Endothelial cell of umbilical vein (primary cell): ENCODE results near the gene GTF3C4. TPM values are rescaled to one million over a fixed set of nuclear protein-coding genes. Genes with fewer than 3 reads are reported as not detected.

Source experiments
- BruUV-seq: library from RNA; stranded (reverse); fragments of 400-500 nt; replicated peaks from 2 replicates; lab custom pipeline; 2021; lab: Mats Ljungman, UMichigan
- CTCF ChIA-PET: fragments of 300-600, 350-600 bp; sonication (Branson Sonifier 250); formaldehyde crosslinking; loops from one replicate; lab custom pipeline; 2021; ENCODE audit warnings: antibody characterized with exemption, inconsistent platforms; lab: Charles Lee
- POLR2A ChIA-PET: fragments of 300-600, 350-600 bp; sonication (Branson Sonifier 250); formaldehyde crosslinking; loops from one replicate; lab custom pipeline; 2021; ENCODE audit warnings: antibody characterized with exemption, inconsistent platforms; lab: Charles Lee
- DNase-seq: peaks from one replicate; pipeline ENCODE4 v3.0.0-alpha.2; 2011; ENCODE audit warnings: low read depth, low spot score
- FAIRE-seq: peaks from 2 replicates; lab custom pipeline; 2011; peaks lifted over from hg19 to GRCh38; lab: Jason Lieb, UNC
- H2AFZ ChIP-seq: 2 replicates; pipeline ENCODE4 v1.6.0; 2012; ENCODE audit warnings: low read depth, low read length, control low read depth, inconsistent platforms
- H3K27ac ChIP-seq: 2 replicates; pipeline ENCODE4 v1.5.1; 2011; ENCODE audit warnings: low read depth, mild to moderate bottlenecking, control low read depth, low read length, moderate library complexity; ENCODE audit not compliant: insufficient read depth
- H3K27me3 ChIP-seq, 2 experiments: 2 replicates each; pipeline versions ENCODE4 v1.6.0 to v1.6.1; 2011; ENCODE audit warnings: low read length in 2 of 2, mixed read lengths in 1 of 2; ENCODE audit not compliant: control insufficient read depth in 2 of 2, insufficient read depth in 2 of 2
- H3K36me3 ChIP-seq, 2 experiments: 2 replicates in 1 of 2; 3 replicates in 1 of 2; pipeline ENCODE4 v1.5.1; 2011; ENCODE audit warnings: low read length in 2 of 2, mild to moderate bottlenecking in 1 of 2, moderate library complexity in 1 of 2; ENCODE audit not compliant: control insufficient read depth in 2 of 2, insufficient read depth in 2 of 2; ENCODE audit errors: extremely low read depth in 1 of 2
- H3K4me1 ChIP-seq: 3 replicates; pipeline ENCODE4 v1.5.1; 2011; ENCODE audit warnings: mild to moderate bottlenecking, low read length; ENCODE audit not compliant: control insufficient read depth, insufficient read depth; ENCODE audit errors: extremely low read depth
- H3K4me2 ChIP-seq: 2 replicates; pipeline ENCODE4 v1.6.1; 2011; ENCODE audit warnings: low read length, control low read depth, mixed read lengths; ENCODE audit not compliant: insufficient read depth
- H3K4me3 ChIP-seq, 3 experiments: fragments of 200-600 bp in 1 of 3; sonication (generic), shearing (Covaris generic) in 1 of 3; replicated peaks in 1 of 3; 2 replicates each; pipeline ENCODE4 v1.5.1; 2011 to 2016; ENCODE audit warnings: control low read depth in 3 of 3, low read length in 3 of 3, mild to moderate bottlenecking in 2 of 3, inconsistent platforms in 1 of 3, low read depth in 1 of 3, moderate library complexity in 1 of 3; ENCODE audit not compliant: insufficient read depth in 1 of 3
- H3K79me2 ChIP-seq: 2 replicates; pipeline ENCODE4 v1.6.0; 2012; ENCODE audit warnings: low read length, inconsistent platforms; ENCODE audit not compliant: control insufficient read depth, insufficient read depth
- H3K9ac ChIP-seq: replicated peaks from 2 replicates; pipeline ENCODE3; 2011; ENCODE audit warnings: low read length, control low read depth; ENCODE audit not compliant: insufficient read depth; ENCODE audit errors: extremely low read depth
- H3K9me1 ChIP-seq: replicated peaks from 3 replicates; pipeline ENCODE4 v1.6.0; 2011; ENCODE audit warnings: mild to moderate bottlenecking, low read length; ENCODE audit not compliant: control insufficient read depth, insufficient read depth; ENCODE audit errors: extremely low read depth
- H3K9me3 ChIP-seq: replicated peaks from 2 replicates; pipeline ENCODE4 v1.5.1; 2012; ENCODE audit warnings: low read length, inconsistent platforms; ENCODE audit not compliant: control insufficient read depth, insufficient read depth
- H4K20me1 ChIP-seq: replicated peaks from 2 replicates; pipeline ENCODE3; 2011; ENCODE audit warnings: mild to moderate bottlenecking, low read length; ENCODE audit not compliant: control insufficient read depth, insufficient read depth; ENCODE audit errors: extremely low read depth
- EZH2 ChIP-seq: IDR thresholded peaks from 2 replicates; pipeline ENCODE4 v1.6.1; 2012; ENCODE audit warnings: borderline replicate concordance, low read depth, mild to moderate bottlenecking, moderate library complexity, low read length, inconsistent platforms; ENCODE audit not compliant: severe bottlenecking
- FOS ChIP-seq: IDR thresholded peaks from 2 replicates; pipeline ENCODE4 v1.6.1; 2011; ENCODE audit warnings: mild to moderate bottlenecking, low read length, moderate library complexity, borderline replicate concordance; ENCODE audit not compliant: insufficient read depth
- GATA2 ChIP-seq: IDR thresholded peaks from 2 replicates; pipeline ENCODE4 v1.7.0; 2011; ENCODE audit warnings: low read depth, mild to moderate bottlenecking, moderate library complexity, mixed read lengths, low read length; ENCODE audit not compliant: insufficient read length, insufficient read depth
- JUN ChIP-seq: IDR thresholded peaks from 2 replicates; pipeline ENCODE4 v1.6.1; 2011; ENCODE audit warnings: borderline replicate concordance, low read depth; ENCODE audit not compliant: insufficient read length, insufficient read depth
- POLR2A ChIP-seq: IDR thresholded peaks from 2 replicates; pipeline ENCODE4 v1.6.1; 2012; ENCODE audit warnings: low read depth, mild to moderate bottlenecking, control low read depth, low read length
- POLR2AphosphoS5 ChIP-seq: IDR thresholded peaks from 2 replicates; pipeline ENCODE4 v1.6.1; 2012; ENCODE audit warnings: low read depth, mild to moderate bottlenecking, control low read depth, low read length, moderate library complexity; ENCODE audit not compliant: insufficient read depth
- dilution Hi-C: fragments of 300-500 bp; cut with MboI; formaldehyde crosslinking; loops from one replicate; pipeline ENCODE4 v1.15.0; 2019; ENCODE audit warnings: low sequenced_read_pairs; ENCODE audit not compliant: extremely low pct_ligation_motif_present
- intact Hi-C: fragments of 100-400 bp; cut with micrococcal nuclease; formaldehyde crosslinking; loops from one replicate; pipeline ENCODE4 v1.10.0; 2022
- polyA plus RNA-seq, 4 experiments: library from polyadenylated mRNA; depleted of rRNA in 3 of 4; stranded (reverse) in 3 of 4; unstranded in 1 of 4; fragments of >200 nt; gene quantifications; 2 replicates each; pipeline versions ENCODE4 v1.2.1 to v1.2.3, GENCODE V29; 2011 to 2012; ENCODE audit warnings: missing spikeins in 1 of 4
- total RNA-seq: library from RNA; stranded (reverse); gene quantifications from 2 replicates; pipeline ENCODE4 v1.2.3, GENCODE V29; 2021
- TF ChIP-seq, protein P1 (sequence below): IDR thresholded peaks from 2 replicates; pipeline ENCODE4 v1.6.1; 2011; ENCODE audit not compliant: insufficient read depth, insufficient read length
- TF ChIP-seq, protein P2 (sequence below), 2 donors: IDR thresholded peaks; 1 replicate in 1 of 2; 2 replicates in 1 of 2; pipeline ENCODE4 v1.5.1; 2011; ENCODE audit warnings: low read length in 2 of 2, mild to moderate bottlenecking in 2 of 2, moderate library complexity in 2 of 2, control low read depth in 1 of 2, inconsistent platforms in 1 of 2, low read depth in 1 of 2; ENCODE audit not compliant: insufficient read depth in 1 of 2; ENCODE audit errors: extremely low read depth in 1 of 2

GTF3C4 gene
- total and polyA plus RNA-seq, 2 donors (not counting 3 experiments of a cell fraction or from before 2014, with no cell fraction given): 3.3 to 19.2 TPM

DNA sequence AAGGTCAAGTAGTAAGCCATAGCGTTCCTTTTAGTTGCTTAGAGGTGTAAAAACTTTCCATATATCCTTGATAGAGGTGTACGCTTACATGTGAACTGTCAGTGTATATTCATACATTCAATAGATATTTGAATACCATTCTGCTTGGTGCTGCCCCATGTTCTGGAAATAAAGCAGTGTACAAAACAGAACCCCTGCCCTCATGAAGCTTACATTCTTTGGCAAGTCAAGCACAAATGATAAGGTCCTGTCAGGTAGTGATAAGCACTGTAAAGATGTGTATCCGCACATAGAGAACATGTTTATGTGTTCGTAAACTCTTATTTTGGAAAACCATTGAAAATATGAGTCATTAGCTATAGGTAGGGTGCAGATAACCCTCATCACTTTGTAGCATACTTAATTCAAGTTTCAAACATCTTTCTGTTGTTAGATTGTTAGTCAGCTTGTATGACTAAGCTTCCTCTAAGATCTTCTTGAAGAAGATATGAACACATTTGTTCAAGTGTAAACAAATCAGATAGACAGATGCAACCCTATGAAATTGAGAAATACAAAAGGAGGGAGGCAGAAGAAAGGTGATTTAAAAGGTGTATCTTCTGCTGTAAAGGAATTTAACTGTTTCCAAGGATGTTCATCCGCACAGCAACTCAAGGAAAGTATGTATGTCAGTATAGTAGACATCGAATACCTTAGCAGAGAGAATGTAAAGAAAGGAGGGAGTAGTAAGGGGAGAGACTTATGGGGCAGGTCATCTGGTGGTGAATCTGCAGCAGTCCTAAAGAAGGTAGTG is 1.6 kb downstream of the GTF3C4 start:
- H3K4me3 ChIP-seq: peak overlapping the region; percentile 74 to 92 (median 78)
- peak overlapping the region; percentile 88 for H3K4me2 ChIP-seq
- DNase-seq: peak; percentile 20
- peak; percentile 53 for TF ChIP-seq FOS
- TF ChIP-seq EZH2: no peak
- TF ChIP-seq POLR2AphosphoS5: no peak
- H3K79me2 ChIP-seq: peaks cover 82% of the 10 kb centered on the region
- dilution Hi-C loops (no loop called here), intact Hi-C loops (loop anchor here (5.0 to 10.0 kb wide), 3 partner anchors 103 to 273 kb away; partner anchors contain the start of genes CFAP77 and TSC1)
- no peaks in the 10 kb centered on the region for H3K36me3 ChIP-seq
- H2AFZ ChIP-seq: no peak overlapping the region
- BruUV-seq: no TSS peak
- H3K27ac ChIP-seq: peak overlapping the region; percentile 90
- peaks cover 21% of the 10 kb centered on the region for H3K4me1 ChIP-seq
- ChIA-PET CTCF (interaction anchor here (1.1 to 4.0 kb wide), 4 partner anchors 14 to 127 kb away, joined by 3 to 15 read pairs (median 10); no protein-coding TSS in a partner anchor), POLR2A (no interaction called here)
- no peaks in the 10 kb centered on the region for H3K27me3 ChIP-seq
- no peak for FAIRE-seq
- no peaks in the 10 kb centered on the region for H3K9me1 ChIP-seq
- no peaks in the 10 kb centered on the region for H4K20me1 ChIP-seq
- H3K9ac ChIP-seq: no peak overlapping the region
- H3K9me3 ChIP-seq: no peaks in the 10 kb centered on the region

DNA sequence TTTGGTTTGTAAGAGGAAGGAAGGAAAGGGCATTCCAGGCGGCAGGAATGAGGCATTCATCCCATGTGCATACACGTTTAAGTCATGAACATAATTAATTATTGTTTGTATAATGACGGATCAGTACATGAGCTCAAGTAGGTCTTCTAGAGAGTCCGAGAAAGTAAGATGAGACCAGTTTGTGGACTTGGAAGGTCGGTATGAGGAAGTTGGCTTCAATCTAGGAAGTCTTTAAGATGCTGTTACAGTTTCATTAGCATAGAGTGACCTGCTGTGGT is 2.1 kb downstream of the GTF3C4 start:
- Histone ChIP-seq H3K9ac (no peak overlapping the region), H3K9me1 (no peaks in the 10 kb centered on the region), H3K27ac (peak overlapping the region; percentile 34), H3K79me2 (peaks cover 83% of the 10 kb centered on the region), H3K36me3 (no peaks in the 10 kb centered on the region), H2AFZ (no peak overlapping the region), H3K4me2 (peak overlapping the region; percentile 88), H3K27me3 (no peaks in the 10 kb centered on the region), H3K4me1 (peaks cover 21% of the 10 kb centered on the region), H3K4me3 (peak overlapping the region in 1 of 3 experiments; percentile 78), H3K9me3 (no peaks in the 10 kb centered on the region), H4K20me1 (no peaks in the 10 kb centered on the region)
- peak; percentile 49 for DNase-seq
- dilution Hi-C loops: no loop called here
- no TSS peak for BruUV-seq
- intact Hi-C loops: loop anchor here (5.0 to 10.0 kb wide), 3 partner anchors 102 to 272 kb away; partner anchors contain the start of genes CFAP77 and TSC1
- POLR2A ChIA-PET: no interaction called here
- CTCF ChIA-PET: interaction anchor here (3.4 to 4.0 kb wide), 2 partner anchors 97 to 127 kb away, joined by 12 to 15 read pairs; no protein-coding TSS in a partner anchor
- TF ChIP-seq EZH2: no peak
- no peak for TF ChIP-seq FOS
- TF ChIP-seq, protein P1, sequence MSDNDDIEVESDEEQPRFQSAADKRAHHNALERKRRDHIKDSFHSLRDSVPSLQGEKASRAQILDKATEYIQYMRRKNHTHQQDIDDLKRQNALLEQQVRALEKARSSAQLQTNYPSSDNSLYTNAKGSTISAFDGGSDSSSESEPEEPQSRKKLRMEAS: no peak
- peak; percentile 26 for TF ChIP-seq POLR2AphosphoS5
- TF ChIP-seq, protein P2, sequence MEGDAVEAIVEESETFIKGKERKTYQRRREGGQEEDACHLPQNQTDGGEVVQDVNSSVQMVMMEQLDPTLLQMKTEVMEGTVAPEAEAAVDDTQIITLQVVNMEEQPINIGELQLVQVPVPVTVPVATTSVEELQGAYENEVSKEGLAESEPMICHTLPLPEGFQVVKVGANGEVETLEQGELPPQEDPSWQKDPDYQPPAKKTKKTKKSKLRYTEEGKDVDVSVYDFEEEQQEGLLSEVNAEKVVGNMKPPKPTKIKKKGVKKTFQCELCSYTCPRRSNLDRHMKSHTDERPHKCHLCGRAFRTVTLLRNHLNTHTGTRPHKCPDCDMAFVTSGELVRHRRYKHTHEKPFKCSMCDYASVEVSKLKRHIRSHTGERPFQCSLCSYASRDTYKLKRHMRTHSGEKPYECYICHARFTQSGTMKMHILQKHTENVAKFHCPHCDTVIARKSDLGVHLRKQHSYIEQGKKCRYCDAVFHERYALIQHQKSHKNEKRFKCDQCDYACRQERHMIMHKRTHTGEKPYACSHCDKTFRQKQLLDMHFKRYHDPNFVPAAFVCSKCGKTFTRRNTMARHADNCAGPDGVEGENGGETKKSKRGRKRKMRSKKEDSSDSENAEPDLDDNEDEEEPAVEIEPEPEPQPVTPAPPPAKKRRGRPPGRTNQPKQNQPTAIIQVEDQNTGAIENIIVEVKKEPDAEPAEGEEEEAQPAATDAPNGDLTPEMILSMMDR (IDR thresholded peaks at IDR 0.05; ENCODE audit: extremely low read depth in 1 of 2, insufficient read depth in 1 of 2, low read depth in 1 of 2, low read length in 2 of 2): no peak
- no peak for TF ChIP-seq POLR2A
- no peak for TF ChIP-seq GATA2
- no peak for TF ChIP-seq JUN
- no peak for FAIRE-seq
